B cell (primary cell): Measurements from ENCODE around the gene FRMPD4.
"Not testable (repeated sequence)": the region's sequence is repeated elsewhere in the genome, so short reads cannot be mapped to it uniquely, and the experiment has no call there.

Source experiments
- CTCF ChIP-seq: fragments of 200-600 bp; IDR thresholded peaks from one replicate; pipeline ENCODE4 v1.8.0; 2022; ENCODE audit warnings: antibody characterized with exemption, mild to moderate bottlenecking
- EZH2 ChIP-seq: IDR thresholded peaks from 2 replicates; pipeline ENCODE4 v1.6.1; 2012; ENCODE audit warnings: borderline replicate concordance, low read depth, mild to moderate bottlenecking, moderate library complexity, low read length; ENCODE audit not compliant: insufficient read depth, poor library complexity, severe bottlenecking

DNA sequence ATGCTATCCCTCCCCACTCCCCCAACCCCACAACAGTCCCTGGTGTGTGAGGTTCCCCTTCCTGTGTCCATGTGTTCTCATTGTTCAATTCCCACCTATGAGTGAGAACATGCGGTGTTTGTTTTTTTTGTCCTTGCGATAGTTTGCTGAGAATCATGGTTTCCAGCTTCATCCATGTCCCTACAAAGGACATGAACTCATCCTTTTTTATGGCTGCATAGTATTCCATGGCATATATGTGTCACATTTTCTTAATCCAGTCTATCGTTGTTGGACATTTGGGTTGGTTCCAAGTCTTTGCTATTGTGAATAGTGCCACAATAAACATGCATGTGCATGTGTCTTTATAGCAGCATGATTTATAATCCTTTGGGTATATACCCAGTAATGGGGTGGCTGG lies 25.9 kb downstream of the FRMPD4 start:
- not testable (repeated sequence) for TF ChIP-seq EZH2, CTCF
